ENCODE data around the gene HSPB7.

GRCh38 chr1:16020325-16020724 is 2.5 kb upstream of the HSPB7 start:
- TF ChIP-seq, protein P1, sequence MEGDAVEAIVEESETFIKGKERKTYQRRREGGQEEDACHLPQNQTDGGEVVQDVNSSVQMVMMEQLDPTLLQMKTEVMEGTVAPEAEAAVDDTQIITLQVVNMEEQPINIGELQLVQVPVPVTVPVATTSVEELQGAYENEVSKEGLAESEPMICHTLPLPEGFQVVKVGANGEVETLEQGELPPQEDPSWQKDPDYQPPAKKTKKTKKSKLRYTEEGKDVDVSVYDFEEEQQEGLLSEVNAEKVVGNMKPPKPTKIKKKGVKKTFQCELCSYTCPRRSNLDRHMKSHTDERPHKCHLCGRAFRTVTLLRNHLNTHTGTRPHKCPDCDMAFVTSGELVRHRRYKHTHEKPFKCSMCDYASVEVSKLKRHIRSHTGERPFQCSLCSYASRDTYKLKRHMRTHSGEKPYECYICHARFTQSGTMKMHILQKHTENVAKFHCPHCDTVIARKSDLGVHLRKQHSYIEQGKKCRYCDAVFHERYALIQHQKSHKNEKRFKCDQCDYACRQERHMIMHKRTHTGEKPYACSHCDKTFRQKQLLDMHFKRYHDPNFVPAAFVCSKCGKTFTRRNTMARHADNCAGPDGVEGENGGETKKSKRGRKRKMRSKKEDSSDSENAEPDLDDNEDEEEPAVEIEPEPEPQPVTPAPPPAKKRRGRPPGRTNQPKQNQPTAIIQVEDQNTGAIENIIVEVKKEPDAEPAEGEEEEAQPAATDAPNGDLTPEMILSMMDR (IDR thresholded peaks at IDR 0.05; ENCODE audit: low read length), result no peak
- no peak for TF ChIP-seq EZH2 (IDR thresholded peaks at IDR 0.05; ENCODE audit: borderline replicate concordance, low read length)

Measured in OCI-LY1 (cell line).